ENCODE measurements around the gene LSG1. TPM values are rescaled to one million over a fixed set of nuclear protein-coding genes. Genes with fewer than 3 reads are reported as not detected.

The LSG1 gene
- total and polyA plus RNA-seq, 9 of the 15 experiments (the other 6 are each of a cell fraction or from before 2014, with no cell fraction given), result 14.9 to 73.7 (median 46.7) TPM

DNA sequence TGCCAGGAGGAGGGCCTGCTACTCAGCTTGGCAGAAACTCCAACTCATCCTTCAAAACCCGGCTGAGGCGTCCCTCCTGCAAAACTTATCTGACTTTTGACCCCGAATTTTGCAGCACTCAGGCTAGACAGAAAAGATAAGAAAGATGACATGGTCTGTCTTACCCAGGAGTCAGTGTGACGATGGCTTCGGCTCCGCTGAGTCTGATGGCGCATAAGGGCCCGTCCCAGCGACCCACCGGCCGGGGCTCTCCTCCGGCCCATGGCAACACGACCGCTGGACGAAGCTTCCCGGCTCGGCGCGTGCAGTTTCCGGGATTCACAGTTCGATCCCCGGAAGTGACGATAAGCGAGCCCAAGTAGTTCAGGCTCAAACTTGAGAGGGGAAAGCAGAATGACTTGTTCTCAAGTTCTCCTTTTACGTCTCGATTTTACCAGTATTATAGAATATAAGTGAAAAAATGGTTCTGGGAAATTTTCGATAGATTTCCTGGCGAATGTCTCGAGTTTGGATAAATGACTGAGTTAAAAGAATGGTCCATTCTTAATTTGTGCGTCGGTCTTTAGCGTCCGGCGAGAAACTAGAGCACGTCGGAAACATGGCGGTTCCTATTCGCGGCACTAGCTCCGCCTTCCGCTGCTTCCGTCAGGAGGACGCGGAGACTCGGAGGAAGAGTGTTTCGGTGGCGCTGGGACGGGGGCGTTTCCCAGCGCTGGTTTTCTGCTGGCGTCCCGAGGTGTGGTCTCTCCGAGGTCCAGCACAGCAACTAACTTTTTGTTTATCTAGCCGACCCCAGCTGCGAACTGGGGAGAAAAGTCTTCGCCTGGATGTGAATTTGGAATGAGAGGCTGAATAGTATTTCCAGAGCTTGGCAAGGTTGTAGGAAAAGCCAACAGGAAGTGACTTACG, at the start of gene LSG1 (continued):
- TF ChIP-seq, protein P1, sequence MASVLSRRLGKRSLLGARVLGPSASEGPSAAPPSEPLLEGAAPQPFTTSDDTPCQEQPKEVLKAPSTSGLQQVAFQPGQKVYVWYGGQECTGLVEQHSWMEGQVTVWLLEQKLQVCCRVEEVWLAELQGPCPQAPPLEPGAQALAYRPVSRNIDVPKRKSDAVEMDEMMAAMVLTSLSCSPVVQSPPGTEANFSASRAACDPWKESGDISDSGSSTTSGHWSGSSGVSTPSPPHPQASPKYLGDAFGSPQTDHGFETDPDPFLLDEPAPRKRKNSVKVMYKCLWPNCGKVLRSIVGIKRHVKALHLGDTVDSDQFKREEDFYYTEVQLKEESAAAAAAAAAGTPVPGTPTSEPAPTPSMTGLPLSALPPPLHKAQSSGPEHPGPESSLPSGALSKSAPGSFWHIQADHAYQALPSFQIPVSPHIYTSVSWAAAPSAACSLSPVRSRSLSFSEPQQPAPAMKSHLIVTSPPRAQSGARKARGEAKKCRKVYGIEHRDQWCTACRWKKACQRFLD (CRISPR knock-in tag; IDR thresholded peaks at IDR 0.05), result peak; percentile 90
- TF ChIP-seq TCF7L2 (IDR thresholded peaks at IDR 0.05; ENCODE audit: low read depth, low read length) (peak; percentile 87), ZNF77 (CRISPR knock-in tag; IDR thresholded peaks at IDR 0.05) (no peak), STAT5B (CRISPR knock-in tag; IDR thresholded peaks at IDR 0.05) (no peak), ELF4 (CRISPR knock-in tag; IDR thresholded peaks at IDR 0.05) (peak; percentile 62; the same call in 1 of the 2 replicates), CXXC5 (CRISPR knock-in tag; IDR thresholded peaks at IDR 0.05) (peak; percentile 93), EZH2 (IDR thresholded peaks at IDR 0.05; ENCODE audit: borderline replicate concordance, low read depth, low read length) (no peak), CBX1 (IDR thresholded peaks at IDR 0.05; ENCODE audit: low read depth) (0 out of 2 replicates have a peak, but pooled peaks have one; percentile 42), NUFIP1 (IDR thresholded peaks at IDR 0.05; ENCODE audit: partially characterized antibody) (peak; percentile 39), PML (IDR thresholded peaks at IDR 0.05; ENCODE audit: low read length) (peak; percentile 48; the same call in 1 of the 2 replicates), ZNF766 (CRISPR knock-in tag; conservative IDR thresholded peaks at IDR 0.05) (peak; percentile 52; the same call in 1 of the 2 replicates), NONO (IDR thresholded peaks at IDR 0.05; ENCODE audit: low read depth in 2 of 2, low read length in 1 of 2) (peak in 1 of 2 experiments; percentile 98; a peak in 2 of 4 replicates)
- TF ChIP-seq, protein P2, sequence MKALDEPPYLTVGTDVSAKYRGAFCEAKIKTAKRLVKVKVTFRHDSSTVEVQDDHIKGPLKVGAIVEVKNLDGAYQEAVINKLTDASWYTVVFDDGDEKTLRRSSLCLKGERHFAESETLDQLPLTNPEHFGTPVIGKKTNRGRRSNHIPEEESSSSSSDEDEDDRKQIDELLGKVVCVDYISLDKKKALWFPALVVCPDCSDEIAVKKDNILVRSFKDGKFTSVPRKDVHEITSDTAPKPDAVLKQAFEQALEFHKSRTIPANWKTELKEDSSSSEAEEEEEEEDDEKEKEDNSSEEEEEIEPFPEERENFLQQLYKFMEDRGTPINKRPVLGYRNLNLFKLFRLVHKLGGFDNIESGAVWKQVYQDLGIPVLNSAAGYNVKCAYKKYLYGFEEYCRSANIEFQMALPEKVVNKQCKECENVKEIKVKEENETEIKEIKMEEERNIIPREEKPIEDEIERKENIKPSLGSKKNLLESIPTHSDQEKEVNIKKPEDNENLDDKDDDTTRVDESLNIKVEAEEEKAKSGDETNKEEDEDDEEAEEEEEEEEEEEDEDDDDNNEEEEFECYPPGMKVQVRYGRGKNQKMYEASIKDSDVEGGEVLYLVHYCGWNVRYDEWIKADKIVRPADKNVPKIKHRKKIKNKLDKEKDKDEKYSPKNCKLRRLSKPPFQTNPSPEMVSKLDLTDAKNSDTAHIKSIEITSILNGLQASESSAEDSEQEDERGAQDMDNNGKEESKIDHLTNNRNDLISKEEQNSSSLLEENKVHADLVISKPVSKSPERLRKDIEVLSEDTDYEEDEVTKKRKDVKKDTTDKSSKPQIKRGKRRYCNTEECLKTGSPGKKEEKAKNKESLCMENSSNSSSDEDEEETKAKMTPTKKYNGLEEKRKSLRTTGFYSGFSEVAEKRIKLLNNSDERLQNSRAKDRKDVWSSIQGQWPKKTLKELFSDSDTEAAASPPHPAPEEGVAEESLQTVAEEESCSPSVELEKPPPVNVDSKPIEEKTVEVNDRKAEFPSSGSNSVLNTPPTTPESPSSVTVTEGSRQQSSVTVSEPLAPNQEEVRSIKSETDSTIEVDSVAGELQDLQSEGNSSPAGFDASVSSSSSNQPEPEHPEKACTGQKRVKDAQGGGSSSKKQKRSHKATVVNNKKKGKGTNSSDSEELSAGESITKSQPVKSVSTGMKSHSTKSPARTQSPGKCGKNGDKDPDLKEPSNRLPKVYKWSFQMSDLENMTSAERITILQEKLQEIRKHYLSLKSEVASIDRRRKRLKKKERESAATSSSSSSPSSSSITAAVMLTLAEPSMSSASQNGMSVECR (CRISPR knock-in tag; IDR thresholded peaks at IDR 0.05), result peak; percentile 73
- TF ChIP-seq, protein P3, sequence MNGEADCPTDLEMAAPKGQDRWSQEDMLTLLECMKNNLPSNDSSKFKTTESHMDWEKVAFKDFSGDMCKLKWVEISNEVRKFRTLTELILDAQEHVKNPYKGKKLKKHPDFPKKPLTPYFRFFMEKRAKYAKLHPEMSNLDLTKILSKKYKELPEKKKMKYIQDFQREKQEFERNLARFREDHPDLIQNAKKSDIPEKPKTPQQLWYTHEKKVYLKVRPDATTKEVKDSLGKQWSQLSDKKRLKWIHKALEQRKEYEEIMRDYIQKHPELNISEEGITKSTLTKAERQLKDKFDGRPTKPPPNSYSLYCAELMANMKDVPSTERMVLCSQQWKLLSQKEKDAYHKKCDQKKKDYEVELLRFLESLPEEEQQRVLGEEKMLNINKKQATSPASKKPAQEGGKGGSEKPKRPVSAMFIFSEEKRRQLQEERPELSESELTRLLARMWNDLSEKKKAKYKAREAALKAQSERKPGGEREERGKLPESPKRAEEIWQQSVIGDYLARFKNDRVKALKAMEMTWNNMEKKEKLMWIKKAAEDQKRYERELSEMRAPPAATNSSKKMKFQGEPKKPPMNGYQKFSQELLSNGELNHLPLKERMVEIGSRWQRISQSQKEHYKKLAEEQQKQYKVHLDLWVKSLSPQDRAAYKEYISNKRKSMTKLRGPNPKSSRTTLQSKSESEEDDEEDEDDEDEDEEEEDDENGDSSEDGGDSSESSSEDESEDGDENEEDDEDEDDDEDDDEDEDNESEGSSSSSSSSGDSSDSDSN (IDR thresholded peaks at IDR 0.05; ENCODE audit: borderline replicate concordance in 1 of 2, low read depth in 2 of 2, low read length in 2 of 2), result peak; percentile 98 to 99
- TF ChIP-seq, protein P4, sequence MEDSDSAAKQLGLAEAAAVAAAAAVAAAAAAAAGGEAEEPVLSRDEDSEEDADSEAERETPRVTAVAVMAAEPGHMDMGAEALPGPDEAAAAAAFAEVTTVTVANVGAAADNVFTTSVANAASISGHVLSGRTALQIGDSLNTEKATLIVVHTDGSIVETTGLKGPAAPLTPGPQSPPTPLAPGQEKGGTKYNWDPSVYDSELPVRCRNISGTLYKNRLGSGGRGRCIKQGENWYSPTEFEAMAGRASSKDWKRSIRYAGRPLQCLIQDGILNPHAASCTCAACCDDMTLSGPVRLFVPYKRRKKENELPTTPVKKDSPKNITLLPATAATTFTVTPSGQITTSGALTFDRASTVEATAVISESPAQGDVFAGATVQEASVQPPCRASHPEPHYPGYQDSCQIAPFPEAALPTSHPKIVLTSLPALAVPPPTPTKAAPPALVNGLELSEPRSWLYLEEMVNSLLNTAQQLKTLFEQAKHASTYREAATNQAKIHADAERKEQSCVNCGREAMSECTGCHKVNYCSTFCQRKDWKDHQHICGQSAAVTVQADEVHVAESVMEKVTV (CRISPR knock-in tag; IDR thresholded peaks at IDR 0.05), result 0 out of 2 replicates have a peak, but pooled peaks have one; percentile 29

All from K562 (cell line).